ENCODE results near the gene GRPEL1. TPM values are rescaled to one million over a fixed set of nuclear protein-coding genes. Genes with fewer than 3 reads are reported as not detected.

GRPEL1 gene
- total and polyA plus RNA-seq, 2 of the 13 experiments (the other 11 are each of a cell fraction or from before 2014, with no cell fraction given): 32.3 to 141 TPM

DNA sequence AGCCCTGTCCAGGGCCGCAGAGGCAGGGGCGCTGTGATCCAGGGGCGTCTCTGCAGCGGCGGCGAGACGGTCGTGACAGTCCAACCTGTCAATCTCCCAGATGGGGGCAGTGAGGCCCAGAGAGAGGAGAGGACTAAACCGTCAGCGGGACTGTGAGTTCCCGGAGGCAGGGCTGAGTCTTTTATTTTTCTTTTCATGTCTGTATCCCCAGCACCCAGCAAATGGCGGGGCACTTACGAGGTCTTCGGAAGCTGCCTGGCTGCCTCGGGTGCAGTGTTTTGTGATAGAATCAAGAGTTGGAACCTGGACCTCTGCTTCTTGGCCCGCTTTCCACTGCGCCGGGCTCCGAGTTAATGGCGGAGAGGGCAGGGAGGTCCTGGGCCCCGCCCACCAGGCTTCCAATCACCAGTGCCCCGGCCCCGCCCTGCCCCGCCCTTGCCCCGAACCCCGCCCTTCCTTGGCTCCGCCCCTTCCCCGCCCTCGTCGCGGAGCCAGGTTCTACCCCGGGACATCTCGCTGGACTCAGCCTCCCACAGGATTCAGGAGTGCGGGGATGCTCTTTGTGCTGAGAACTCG lies 35.3 kb upstream of the GRPEL1 start (continued):
- TF ChIP-seq, protein P1, sequence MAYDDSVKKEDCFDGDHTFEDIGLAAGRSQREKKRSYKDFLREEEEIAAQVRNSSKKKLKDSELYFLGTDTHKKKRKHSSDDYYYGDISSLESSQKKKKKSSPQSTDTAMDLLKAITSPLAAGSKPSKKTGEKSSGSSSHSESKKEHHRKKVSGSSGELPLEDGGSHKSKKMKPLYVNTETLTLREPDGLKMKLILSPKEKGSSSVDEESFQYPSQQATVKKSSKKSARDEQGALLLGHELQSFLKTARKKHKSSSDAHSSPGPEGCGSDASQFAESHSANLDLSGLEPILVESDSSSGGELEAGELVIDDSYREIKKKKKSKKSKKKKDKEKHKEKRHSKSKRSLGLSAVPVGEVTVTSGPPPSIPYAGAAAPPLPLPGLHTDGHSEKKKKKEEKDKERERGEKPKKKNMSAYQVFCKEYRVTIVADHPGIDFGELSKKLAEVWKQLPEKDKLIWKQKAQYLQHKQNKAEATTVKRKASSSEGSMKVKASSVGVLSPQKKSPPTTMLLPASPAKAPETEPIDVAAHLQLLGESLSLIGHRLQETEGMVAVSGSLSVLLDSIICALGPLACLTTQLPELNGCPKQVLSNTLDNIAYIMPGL (CRISPR knock-in tag; IDR thresholded peaks at IDR 0.05; ENCODE audit: borderline replicate concordance in 1 of 2, low read depth in 1 of 2): peak in 1 of 2 experiments; percentile 17; a peak in 1 of 4 replicates
- TF ChIP-seq, protein P2, sequence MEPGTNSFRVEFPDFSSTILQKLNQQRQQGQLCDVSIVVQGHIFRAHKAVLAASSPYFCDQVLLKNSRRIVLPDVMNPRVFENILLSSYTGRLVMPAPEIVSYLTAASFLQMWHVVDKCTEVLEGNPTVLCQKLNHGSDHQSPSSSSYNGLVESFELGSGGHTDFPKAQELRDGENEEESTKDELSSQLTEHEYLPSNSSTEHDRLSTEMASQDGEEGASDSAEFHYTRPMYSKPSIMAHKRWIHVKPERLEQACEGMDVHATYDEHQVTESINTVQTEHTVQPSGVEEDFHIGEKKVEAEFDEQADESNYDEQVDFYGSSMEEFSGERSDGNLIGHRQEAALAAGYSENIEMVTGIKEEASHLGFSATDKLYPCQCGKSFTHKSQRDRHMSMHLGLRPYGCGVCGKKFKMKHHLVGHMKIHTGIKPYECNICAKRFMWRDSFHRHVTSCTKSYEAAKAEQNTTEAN (CRISPR knock-in tag; conservative IDR thresholded peaks at IDR 0.05): no peak
- TF ChIP-seq POLR2AphosphoS5 (IDR thresholded peaks at IDR 0.05; ENCODE audit: low read depth, low read length) (peak; percentile 77), ZMAT3 (CRISPR knock-in tag; conservative IDR thresholded peaks at IDR 0.05) (0 out of 2 replicates have a peak, but pooled peaks have one; percentile 21), FIP1L1 (IDR thresholded peaks at IDR 0.05; ENCODE audit: borderline replicate concordance, insufficient read depth, low read depth, low read length) (no peak), ISX (CRISPR knock-in tag; conservative IDR thresholded peaks at IDR 0.05) (no peak), ZNF441 (CRISPR knock-in tag; IDR thresholded peaks at IDR 0.05; ENCODE audit: borderline replicate concordance) (0 out of 2 replicates have a peak, but pooled peaks have one; percentile 5), HDAC2 (CRISPR knock-in tag; IDR thresholded peaks at IDR 0.05) (no peak), SMAD3 (CRISPR knock-in tag; IDR thresholded peaks at IDR 0.05) (0 out of 2 replicates have a peak, but pooled peaks have one; percentile 39), ZNF7 (CRISPR knock-in tag; IDR thresholded peaks at IDR 0.05) (0 out of 2 replicates have a peak, but pooled peaks have one; percentile 31), SP1 (IDR thresholded peaks at IDR 0.05) (no peak), SP1 (CRISPR knock-in tag; IDR thresholded peaks at IDR 0.05) (peak; percentile 34), GABPB1 (CRISPR knock-in tag; IDR thresholded peaks at IDR 0.05) (peak; percentile 43), TAF1 (CRISPR knock-in tag; IDR thresholded peaks at IDR 0.05) (peak; percentile 48; the same call in 1 of the 2 replicates), KDM1A (CRISPR knock-in tag; IDR thresholded peaks at IDR 0.05) (no peak), GZF1 (CRISPR knock-in tag; IDR thresholded peaks at IDR 0.05) (0 out of 2 replicates have a peak, but pooled peaks have one; percentile 42), HNRNPLL (IDR thresholded peaks at IDR 0.05; ENCODE audit: low read depth, low read length, poor library complexity, severe bottlenecking) (peak; percentile 30), REXO4 (CRISPR knock-in tag; IDR thresholded peaks at IDR 0.05; ENCODE audit: borderline replicate concordance) (no peak), STAG1 (CRISPR knock-in tag; IDR thresholded peaks at IDR 0.05) (peak; percentile 24), MEF2D (CRISPR knock-in tag; IDR thresholded peaks at IDR 0.05) (peak; percentile 59; the same call in 1 of the 2 replicates)
- TF ChIP-seq, protein P3, sequence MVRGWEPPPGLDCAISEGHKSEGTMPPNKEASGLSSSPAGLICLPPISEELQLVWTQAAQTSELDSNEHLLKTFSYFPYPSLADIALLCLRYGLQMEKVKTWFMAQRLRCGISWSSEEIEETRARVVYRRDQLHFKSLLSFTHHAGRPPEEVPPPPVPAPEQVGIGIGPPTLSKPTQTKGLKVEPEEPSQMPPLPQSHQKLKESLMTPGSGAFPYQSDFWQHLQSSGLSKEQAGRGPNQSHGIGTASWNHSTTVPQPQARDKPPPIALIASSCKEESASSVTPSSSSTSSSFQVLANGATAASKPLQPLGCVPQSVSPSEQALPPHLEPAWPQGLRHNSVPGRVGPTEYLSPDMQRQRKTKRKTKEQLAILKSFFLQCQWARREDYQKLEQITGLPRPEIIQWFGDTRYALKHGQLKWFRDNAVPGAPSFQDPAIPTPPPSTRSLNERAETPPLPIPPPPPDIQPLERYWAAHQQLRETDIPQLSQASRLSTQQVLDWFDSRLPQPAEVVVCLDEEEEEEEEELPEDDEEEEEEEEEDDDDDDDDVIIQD (CRISPR knock-in tag; IDR thresholded peaks at IDR 0.05; ENCODE audit: low read depth): 0 out of 2 replicates have a peak, but pooled peaks have one; percentile 7
- TF ChIP-seq, protein P4, sequence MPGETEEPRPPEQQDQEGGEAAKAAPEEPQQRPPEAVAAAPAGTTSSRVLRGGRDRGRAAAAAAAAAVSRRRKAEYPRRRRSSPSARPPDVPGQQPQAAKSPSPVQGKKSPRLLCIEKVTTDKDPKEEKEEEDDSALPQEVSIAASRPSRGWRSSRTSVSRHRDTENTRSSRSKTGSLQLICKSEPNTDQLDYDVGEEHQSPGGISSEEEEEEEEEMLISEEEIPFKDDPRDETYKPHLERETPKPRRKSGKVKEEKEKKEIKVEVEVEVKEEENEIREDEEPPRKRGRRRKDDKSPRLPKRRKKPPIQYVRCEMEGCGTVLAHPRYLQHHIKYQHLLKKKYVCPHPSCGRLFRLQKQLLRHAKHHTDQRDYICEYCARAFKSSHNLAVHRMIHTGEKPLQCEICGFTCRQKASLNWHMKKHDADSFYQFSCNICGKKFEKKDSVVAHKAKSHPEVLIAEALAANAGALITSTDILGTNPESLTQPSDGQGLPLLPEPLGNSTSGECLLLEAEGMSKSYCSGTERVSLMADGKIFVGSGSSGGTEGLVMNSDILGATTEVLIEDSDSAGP (CRISPR knock-in tag; IDR thresholded peaks at IDR 0.05; ENCODE audit: borderline replicate concordance): no peak
- TF ChIP-seq, protein P5, sequence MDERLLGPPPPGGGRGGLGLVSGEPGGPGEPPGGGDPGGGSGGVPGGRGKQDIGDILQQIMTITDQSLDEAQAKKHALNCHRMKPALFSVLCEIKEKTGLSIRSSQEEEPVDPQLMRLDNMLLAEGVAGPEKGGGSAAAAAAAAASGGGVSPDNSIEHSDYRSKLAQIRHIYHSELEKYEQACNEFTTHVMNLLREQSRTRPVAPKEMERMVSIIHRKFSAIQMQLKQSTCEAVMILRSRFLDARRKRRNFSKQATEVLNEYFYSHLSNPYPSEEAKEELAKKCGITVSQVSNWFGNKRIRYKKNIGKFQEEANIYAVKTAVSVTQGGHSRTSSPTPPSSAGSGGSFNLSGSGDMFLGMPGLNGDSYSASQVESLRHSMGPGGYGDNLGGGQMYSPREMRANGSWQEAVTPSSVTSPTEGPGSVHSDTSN (CRISPR knock-in tag; IDR thresholded peaks at IDR 0.05): peak; percentile 28; the same call in 1 of the 2 replicates

Data from HepG2 (cell line).